Measurements from ENCODE around the gene DEFB115.

DNA sequence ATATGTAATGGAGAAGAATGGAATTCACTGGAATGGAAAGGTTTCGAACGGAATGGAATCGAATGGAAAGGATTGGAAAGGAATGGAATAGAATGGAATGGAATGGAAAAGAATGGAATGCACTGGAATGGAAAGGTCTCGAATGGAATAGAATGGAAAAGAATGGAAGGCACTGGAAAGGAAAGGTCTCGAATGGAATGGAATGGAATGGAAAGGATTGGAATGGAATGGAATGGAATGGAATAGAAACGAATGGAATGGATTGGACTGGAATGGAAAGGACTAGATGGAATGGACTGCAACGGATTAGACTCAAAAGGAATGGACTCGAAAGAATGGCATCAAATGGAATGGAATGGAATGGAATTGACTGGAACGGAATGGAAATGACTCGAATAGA, 20.5 kb upstream of the DEFB115 start:
- TF ChIP-seq CTCF (IDR thresholded peaks at IDR 0.05; ENCODE audit: low read depth, low read length) (no peak), EZH2phosphoT487 (IDR thresholded peaks at IDR 0.05; ENCODE audit: low read depth) (no peak)

All from OCI-LY3 (cell line).